C4-2B (cell line): ENCODE data around the gene SPATS2L.

Source experiments
- ZFX ChIP-seq: fragments of 450-650 bp; IDR thresholded peaks from 2 replicates; pipeline ENCODE4 v1.6.1; 2017
- TF ChIP-seq, protein P1 (sequence below): fragments of 450-650 bp; conservative IDR thresholded peaks from 2 replicates; pipeline ENCODE4 v1.5.1; 2017; ENCODE audit warnings: mild to moderate bottlenecking

DNA sequence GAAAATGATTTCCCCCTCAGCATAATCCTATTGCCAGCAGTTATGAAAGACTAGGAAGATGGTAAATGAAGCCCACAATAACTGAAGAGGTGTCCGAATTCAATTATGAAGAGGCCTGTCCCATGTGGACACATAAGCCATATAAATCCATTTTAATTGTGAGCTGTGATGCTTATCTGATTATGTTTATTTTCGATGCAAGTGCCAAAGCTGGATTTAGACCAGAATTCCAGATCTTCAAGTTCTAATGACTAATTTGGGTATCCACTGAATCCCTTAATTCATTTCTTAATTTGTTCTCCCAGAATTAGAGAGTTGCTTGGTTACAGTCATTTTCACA is 24.5 kb downstream of the SPATS2L start:
- TF ChIP-seq, protein P1, sequence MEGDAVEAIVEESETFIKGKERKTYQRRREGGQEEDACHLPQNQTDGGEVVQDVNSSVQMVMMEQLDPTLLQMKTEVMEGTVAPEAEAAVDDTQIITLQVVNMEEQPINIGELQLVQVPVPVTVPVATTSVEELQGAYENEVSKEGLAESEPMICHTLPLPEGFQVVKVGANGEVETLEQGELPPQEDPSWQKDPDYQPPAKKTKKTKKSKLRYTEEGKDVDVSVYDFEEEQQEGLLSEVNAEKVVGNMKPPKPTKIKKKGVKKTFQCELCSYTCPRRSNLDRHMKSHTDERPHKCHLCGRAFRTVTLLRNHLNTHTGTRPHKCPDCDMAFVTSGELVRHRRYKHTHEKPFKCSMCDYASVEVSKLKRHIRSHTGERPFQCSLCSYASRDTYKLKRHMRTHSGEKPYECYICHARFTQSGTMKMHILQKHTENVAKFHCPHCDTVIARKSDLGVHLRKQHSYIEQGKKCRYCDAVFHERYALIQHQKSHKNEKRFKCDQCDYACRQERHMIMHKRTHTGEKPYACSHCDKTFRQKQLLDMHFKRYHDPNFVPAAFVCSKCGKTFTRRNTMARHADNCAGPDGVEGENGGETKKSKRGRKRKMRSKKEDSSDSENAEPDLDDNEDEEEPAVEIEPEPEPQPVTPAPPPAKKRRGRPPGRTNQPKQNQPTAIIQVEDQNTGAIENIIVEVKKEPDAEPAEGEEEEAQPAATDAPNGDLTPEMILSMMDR = no peak
- TF ChIP-seq ZFX = no peak
